Retinal pigment epithelial cell (primary cell): Measurements from ENCODE around the gene INPP5F.
"Not testable (repeated sequence)": the region's sequence is repeated elsewhere in the genome, so short reads cannot be mapped to it uniquely, and the experiment has no call there.

Source experiments
- DNase-seq: peaks from one replicate; pipeline ENCODE4 v3.0.0-alpha.2; 2010; ENCODE audit warnings: low read depth
- H3K4me3 ChIP-seq: 2 replicates; pipeline ENCODE4 v1.5.1; 2011; ENCODE audit warnings: mild to moderate bottlenecking, low read length, control low read depth, moderate library complexity
- CTCF ChIP-seq: conservative IDR thresholded peaks from 2 replicates; pipeline ENCODE4 v1.5.1; 2011; ENCODE audit warnings: low read depth, low read length, control low read depth, inconsistent platforms

The INPP5F gene

DNA sequence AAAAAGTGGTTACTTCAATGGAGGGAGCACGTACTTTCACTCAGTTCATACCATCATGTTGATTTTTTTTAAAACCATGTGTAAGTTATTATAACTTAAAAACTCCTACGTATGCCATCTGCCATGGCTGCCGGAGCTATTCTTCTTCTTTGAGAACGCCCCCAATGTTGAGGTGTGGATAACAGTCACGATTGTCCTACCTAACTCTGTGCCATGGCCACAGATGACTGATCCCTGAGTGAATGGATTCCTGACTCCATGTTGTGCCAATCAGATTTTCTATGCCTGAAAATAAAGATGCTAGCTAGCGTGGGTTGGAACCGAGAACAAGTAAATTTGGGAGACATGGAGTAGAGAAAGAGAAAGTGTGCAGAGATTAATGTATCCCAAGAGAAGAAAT is 141.5 kb downstream of the INPP5F start:
- DNase-seq = no peak
- H3K4me3 ChIP-seq = no peak overlapping the region
- no peak for TF ChIP-seq CTCF

DNA sequence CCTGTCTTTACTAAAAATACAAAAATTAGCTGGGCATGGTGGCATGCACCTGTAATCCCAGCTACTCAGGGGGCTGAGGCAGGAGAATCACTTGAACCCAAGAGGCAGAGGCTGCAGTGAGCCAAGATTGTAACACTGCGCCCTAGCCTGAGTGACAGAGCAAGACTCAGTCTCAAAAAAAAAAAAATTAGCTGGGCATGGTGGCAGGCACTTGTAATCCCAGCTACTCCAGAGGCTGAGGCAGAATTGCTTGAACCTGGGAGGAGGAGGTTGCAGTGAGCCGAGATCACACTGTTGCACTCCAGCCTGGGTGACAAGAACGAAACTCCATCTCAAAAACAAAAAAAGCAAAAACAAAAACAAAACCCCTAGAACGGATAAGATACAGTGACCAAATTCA is 143.5 kb downstream of the INPP5F start:
- DNase-seq, H3K4me3 ChIP-seq: not testable (repeated sequence)

DNA sequence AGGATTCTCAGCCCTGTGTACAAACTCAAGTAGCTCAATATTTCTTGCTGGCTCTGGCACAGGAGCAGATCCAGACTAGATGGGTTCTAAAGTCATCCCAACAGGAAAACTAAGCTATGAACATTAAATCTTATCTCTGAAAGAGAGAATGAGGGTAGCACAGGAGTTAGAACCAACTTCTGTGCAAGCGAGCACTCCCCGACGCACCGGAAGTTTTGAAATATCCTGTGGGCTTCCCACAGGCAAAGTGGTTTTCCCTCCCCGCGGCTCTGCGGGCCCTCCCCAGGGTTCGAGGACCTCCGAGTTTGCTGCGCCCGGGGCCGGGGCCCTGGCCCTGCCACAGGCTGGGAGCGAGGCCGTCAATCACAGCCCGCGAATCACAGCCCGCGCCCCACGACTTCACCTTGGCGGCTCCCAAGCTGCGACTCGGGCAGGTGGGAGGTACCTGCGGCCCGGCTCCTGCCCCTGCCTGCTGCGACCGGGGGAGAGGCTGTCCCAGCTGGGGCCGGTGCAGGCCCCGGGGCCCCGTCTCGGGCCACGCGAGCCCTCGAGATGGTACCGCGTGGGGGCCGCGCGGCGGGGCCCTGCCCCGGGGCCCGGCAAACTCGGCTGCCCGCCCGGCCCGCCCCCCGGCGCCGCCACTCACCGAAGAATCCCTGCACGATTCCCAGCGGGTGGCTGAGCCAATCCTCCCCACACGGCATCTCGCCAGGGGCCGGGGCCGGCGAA is 146.2 kb downstream of the INPP5F start:
- DNase-seq = no peak
- H3K4me3 ChIP-seq = peak overlapping the region; percentile 77
- no peak for TF ChIP-seq CTCF

GRCh38 chr10:119872610-119872859 is 146.7 kb downstream of the INPP5F start, which contains the start of gene MCMBP:
TSS of gene MCMBP (minus strand) at chr10:119872843. CDS start at chr10:119872584, 259 bp downstream.
- DNase-seq = no peak
- peak within 1 kb of the TSS; percentile 77 for H3K4me3 ChIP-seq
- TF ChIP-seq CTCF = no peak

GRCh38 chr10:119872860-119873681 is 147.2 kb downstream of the INPP5F start:
- H3K4me3 ChIP-seq = peak overlapping the region; percentile 77
- no peak for TF ChIP-seq CTCF
- no peak for DNase-seq

DNA sequence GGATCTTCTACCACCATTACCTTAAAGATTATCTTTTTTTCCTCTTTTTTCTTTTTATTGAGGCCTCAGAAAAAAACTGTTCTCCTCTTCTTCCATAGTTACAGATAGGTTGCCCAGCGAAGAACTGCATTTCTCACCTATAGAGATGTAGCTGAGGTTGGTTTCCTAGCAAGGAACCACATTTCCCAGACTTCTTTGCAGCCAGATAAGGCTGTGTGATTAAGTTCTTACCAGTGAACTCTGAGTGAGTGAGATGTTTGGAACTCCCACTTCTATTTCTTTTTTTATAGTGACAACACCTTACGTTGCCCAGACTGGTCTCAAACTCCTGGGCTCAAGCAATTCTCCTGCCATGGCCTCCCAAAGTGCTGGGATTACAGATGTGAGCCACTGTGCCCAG is 152.7 kb downstream of the INPP5F start:
- no peak overlapping the region for H3K4me3 ChIP-seq
- no peak for TF ChIP-seq CTCF
- no peak for DNase-seq
